Measurements from ENCODE around the gene PACSIN1.

PACSIN1 gene

DNA sequence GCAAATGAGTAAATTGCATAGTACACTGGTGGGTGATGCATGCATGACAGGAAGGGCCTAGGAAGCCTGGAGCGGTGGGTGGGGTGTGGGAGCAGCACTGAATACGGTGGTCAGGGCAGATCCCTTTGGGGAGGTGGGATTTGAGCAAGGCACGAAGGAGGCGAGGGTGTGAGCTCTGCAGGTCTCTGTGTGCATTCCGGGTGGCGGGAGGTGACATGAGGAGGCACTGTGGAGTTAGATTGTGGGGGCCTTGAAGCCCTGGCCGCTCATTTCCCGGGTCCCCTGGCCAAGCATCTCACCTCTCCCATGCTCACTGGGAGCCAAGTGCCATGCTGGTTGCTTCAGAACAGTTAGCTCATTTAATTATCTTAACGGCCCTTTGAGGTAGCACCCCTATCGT, 96.5 kb downstream of the PACSIN1 start:
- no peak for DNase-seq (ENCODE audit: low read depth, low spot score)

DNA sequence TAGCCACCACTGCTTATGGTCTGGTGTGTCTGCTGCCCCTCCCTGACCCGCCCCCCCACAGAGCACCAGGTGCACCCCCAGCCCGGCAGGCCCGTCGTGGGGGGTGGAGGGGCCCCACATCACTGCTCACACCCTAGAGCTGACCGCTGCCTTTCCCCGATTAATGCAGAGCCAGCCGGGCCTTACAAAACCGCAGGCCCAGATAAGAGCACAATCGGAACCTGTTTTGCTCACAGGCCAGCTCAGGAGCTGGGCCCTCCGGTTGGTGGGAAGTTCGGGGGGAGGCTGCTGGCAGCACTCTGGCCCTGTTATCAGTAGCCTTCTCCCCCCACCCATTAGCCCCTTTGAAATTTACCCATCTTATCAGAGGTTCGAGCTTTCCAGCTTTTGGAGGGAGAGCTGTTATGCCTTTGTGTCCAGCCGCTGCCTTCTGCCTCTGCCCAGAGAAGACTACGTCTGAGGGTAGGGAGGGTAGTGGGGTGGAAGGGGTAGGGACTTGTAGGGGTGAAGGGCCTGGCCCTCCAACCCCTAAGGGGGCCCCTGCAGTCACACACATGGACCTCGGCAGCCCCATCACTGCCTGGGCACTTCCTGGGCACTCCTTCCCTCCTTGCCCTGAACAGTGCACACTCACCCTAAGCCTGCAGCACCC, 97.1 kb downstream of the PACSIN1 start:
- no peak for DNase-seq (ENCODE audit: low read depth, low spot score)

- no peak for DNase-seq (ENCODE audit: low read depth, low spot score)
Observed at GRCh38 chr6:34563513-34563870, 97.6 kb downstream of the PACSIN1 start.

- no peak for DNase-seq (ENCODE audit: low read depth, low spot score)
Observed at GRCh38 chr6:34564181-34564580, 98.3 kb downstream of the PACSIN1 start.

DNA sequence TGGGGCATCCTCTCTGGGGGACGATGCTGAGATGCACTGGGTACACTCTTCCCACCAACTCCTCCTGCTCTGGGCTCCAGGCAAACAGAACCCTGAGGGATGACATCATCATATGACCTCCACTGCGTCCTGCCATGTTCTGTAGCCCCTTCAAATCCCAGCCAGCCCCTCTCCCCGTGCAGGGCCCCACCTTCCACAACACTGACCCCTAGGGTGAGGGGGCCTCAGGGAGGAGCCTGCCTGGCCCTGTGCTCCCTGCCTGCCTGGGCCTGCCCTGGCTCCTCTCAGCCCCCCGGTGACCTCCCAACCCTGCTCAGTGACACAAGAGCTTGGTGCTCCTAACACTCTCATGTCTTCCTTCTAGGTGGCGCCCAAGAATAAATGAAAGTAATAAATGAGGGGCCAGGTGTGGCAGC, 99.9 kb downstream of the PACSIN1 start:
- DNase-seq (ENCODE audit: low read depth, low spot score): no peak

DNA sequence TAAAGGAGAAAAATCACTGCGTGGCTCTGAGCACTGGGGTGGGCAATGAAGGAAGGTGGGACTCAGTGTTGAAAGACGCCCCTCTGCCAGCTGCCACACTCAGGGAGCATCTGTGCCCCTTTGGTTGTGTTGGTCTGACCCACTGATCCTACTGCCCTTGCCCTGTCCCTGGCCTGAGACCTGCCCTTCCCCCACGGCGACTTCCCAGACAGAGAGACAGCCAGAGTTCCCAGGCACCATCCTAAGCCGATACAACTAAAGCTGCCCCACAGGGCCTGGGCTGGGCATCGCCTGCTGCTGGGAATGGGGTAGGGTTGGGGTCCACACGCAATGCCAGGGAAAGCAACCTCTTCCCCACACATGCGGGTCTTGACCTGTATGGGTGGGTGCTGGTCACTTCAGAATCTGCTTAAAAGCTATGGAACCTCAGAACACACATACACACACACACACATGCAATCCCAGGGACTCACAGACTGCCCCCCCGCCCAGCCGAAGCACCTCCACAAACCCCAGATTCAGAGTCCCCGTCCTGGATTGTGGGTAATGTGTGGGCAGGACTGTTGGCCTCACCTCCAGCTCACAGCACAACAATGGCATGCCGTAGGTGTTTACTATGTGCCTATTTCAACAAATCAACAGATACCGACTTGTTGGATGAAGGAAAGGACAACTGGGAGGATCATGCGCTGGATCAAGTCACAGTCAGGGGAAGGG, 101.1 kb downstream of the PACSIN1 start:
- DNase-seq (ENCODE audit: low read depth, low spot score): no peak

- no peak for DNase-seq (ENCODE audit: low read depth, low spot score)
Observed at GRCh38 chr6:34568341-34569201, 102.7 kb downstream of the PACSIN1 start.

DNA sequence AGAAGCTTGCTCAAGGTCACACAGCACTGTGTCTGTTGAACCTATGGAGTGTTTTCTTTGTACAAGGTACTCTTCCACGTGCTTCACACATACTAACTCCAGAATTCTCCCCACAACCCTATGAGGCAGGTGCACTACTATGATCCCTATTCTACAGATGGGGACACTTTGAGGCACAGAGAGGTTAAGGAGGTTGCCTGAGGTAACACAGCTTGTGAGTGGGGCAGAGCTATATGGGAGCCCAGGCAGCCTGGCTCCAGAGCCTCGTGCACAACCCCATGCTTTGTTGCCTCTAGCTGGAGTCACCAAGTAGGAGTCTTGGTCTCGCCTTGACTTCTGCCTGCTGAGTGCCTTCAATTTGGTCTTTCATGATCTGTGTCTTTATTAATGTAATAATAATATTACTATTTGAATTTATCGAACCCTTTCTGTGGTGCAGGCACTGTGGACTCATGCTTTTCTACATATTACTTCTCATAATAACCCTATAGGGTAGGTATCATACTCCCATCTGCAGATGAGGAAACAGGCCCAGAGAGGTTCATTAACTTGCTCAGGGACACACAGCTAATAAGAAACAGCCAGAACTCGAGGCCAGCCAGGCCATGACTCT, 103.6 kb downstream of the PACSIN1 start:
- no peak for DNase-seq (ENCODE audit: low read depth, low spot score)

- no peak for DNase-seq (ENCODE audit: low read depth, low spot score)
Observed at GRCh38 chr6:34570066-34570833, 104.4 kb downstream of the PACSIN1 start.

- no peak for DNase-seq (ENCODE audit: low read depth, low spot score)
Observed at GRCh38 chr6:34571388-34571787, 105.5 kb downstream of the PACSIN1 start.

DNA sequence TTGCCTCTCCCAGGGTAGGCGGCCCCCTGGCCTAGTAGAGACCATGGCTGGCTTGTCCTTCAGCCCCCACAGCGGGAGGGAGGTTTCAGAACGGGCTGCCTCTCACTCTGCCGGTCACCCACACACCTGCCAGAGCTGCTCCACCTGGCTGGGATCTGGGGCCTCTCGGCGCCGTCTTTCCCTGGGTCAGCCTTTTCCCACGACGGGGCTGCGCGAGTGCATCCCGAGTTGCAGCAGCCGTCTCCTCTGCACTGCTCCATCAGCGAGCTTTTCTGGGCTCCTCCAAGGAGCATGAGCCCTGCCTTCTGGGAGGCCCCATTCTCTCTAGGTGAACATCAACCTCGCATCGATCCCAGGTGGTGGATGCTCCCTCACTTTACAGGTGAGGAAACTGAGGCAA, 106.1 kb downstream of the PACSIN1 start:
- DNase-seq (ENCODE audit: low read depth, low spot score): no peak

- DNase-seq (ENCODE audit: low read depth, low spot score): no peak
Observed at GRCh38 chr6:34572585-34572984, 106.7 kb downstream of the PACSIN1 start.

DNA sequence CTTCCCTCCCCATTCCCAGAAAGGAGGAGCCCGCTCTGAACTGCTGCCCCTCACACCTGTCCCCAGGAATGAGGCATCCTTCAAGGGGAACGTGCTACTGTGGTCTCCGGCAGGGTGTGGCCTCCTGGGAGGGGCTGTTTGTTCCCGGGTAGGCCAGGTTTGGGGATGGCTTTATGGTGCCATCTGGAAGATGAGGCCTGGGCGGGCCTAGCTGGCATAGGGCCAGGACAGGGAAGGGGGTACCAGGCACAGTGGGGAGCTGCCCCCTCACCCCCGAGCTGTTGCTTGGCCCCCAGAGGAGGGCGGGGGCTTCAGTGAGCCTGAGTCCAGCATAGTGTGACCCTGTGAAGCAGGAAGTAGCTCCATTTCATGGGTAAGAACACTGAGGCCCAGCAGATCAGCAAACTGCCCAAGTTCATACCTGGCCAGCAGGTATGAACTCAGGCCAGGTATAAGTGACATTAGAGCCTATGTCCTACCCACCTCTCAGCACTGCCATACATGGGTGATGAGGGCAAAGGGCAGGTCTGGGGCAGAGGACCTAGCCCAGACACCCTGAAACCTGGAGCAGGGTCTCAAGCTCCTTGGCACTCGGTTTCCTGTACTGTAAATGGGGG, 107.8 kb downstream of the PACSIN1 start:
- no peak for DNase-seq (ENCODE audit: low read depth, low spot score)

GRCh38 chr6:34574647-34575293, 108.9 kb downstream of the PACSIN1 start:
- DNase-seq (ENCODE audit: low read depth, low spot score): no peak

GRCh38 chr6:34575326-34575725, 109.5 kb downstream of the PACSIN1 start:
- DNase-seq (ENCODE audit: low read depth, low spot score): no peak

DNA sequence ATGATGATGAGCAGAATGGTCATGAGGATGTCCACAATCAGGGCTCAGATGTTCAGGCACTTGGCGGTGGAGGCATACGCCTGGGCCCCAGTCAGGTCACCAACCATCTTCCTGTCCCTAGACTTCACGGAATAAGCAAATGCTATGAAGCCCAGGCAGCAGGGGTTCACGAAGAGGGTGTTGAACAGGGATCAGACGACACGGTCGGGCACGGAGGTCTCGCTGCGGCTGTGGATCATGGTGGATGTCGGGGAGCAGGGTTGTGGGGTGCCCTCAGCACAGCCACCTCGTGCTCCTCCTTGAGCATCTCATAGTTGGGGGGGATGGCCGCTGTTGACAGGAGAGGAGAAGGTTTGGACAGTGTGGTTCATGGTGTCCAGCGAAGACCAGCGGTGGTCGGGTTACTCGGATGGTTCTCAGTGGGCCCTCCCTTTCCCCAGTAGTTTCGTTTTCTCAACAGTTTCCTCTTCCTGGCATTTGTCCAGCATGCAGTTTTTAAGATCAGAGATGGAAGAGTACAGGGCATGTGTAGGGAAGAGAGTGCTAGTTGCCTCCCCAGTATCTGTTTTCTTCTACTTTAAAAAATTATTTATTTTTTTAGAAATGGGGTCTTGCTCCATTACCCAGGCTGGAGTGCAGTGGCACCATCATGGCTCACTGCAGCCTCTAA, 110.5 kb downstream of the PACSIN1 start:
- DNase-seq (ENCODE audit: low read depth, low spot score): no peak

DNA sequence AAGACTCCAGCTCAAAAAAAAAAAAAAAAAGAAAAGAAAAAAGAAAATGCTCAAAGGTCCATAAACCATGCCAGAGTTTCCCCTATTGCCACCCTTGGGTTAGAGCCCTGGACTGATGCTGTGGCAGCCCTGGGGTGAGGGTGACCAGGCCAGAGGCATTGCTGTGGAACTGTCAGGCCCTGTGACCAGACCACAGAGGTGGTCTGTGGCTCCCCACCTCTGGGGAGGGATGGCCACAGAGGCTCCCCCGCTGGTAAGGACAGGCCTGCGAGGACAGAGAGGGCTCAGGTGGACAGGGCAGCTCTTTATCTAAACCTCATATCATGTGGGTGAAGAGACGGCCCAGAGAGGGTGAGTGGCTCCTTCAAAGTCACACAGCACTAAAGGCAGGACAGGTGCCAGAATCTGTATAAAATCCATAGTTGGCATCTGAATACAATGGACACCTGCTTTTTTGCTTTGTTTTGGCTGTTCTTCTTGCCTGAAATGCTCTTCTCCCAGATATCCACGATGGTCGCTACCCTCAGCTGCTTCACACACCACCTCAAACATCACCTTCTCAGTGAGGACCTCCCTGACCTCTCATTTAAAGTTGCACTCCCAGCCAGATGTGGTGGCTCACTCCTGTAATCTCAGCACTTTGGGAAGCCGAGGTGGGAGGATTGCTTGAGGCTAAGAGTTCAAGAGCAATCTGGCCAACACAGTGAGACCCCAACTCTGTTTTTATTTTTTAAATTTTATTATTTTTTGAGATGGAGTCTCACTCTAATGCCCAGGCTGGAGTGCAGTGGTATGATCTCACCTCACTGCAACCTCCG, 112.8 kb downstream of the PACSIN1 start:
- DNase-seq (ENCODE audit: low read depth, low spot score): no peak

DNA sequence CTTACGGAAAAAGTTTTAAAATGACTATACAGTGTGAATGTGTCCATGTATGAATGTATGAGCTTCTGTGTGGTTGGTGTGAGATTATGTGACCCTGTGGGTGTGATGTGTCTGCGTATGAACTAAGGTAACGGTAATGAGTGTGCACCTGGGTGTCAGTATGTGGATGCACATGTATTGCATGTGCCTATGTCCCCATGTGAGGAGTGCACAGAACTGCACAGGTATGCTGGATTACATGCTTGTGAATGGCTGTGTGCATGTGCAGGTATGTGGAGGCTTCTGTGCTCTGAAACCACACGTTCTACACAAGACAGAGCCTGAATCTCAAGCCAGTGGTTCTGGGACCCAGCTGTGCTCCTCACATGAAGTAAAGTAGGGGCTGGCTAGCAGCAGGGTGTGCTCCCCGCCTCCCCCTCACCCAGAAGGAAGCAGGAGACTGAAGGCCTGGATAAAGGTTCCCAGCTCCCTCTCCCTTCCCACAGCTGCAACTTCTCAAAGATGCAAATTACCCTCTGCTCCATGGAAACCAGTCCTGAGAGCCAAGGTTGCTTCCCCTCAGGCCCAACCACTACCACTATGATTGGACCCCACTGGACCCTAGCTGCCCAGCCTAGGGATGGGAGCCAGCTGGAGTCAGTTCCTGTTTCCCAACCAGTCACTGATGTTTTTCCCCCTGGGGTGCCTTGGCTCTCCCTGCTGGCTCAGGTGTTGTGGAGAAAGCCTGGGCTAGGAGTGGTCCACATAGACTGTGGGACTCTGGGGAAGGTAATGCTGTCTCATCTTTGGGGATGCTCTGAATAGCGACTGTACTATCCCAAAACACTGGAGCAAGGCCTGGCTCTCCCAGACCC, 115.1 kb downstream of the PACSIN1 start:
- DNase-seq (ENCODE audit: low read depth, low spot score): no peak

Data from activated CD4-positive, CD25-positive, alpha-beta regulatory T cell treated with anti-CD3 and anti-CD28 coated beads, Interleukin-2, amount 50 U/mL, for 16 hours (primary cell).